BLaER1 (cell line): Measurements from ENCODE around the gene SYT6.

Source experiments
- H3K27ac ChIP-seq: shearing (Covaris generic); formaldehyde crosslinking; 2 replicates; pipeline ENCODE4 v1.8.1; 2022
- H3K27me3 ChIP-seq: shearing (Covaris generic); formaldehyde crosslinking; 2 replicates; pipeline ENCODE4 v1.8.1; 2022
- H3K36me3 ChIP-seq: shearing (Covaris generic); formaldehyde crosslinking; 2 replicates; pipeline ENCODE4 v1.8.1; 2022
- H3K4me1 ChIP-seq: shearing (Covaris generic); formaldehyde crosslinking; 2 replicates; pipeline ENCODE4 v1.8.1; 2022
- H3K4me2 ChIP-seq: shearing (Covaris generic); formaldehyde crosslinking; 2 replicates; pipeline ENCODE4 v1.8.1; 2022
- H3K4me3 ChIP-seq: shearing (Covaris generic); formaldehyde crosslinking; 2 replicates; pipeline ENCODE4 v1.8.1; 2022
- H3K9ac ChIP-seq: shearing (Covaris generic); formaldehyde crosslinking; 2 replicates; pipeline ENCODE4 v1.8.1; 2022
- H3K9me3 ChIP-seq: shearing (Covaris generic); formaldehyde crosslinking; 2 replicates; pipeline ENCODE4 v1.8.1; 2022
- H4K20me1 ChIP-seq: shearing (Covaris generic); formaldehyde crosslinking; 2 replicates; pipeline ENCODE4 v1.8.1; 2022
- Cebpa-rat ChIP-seq: shearing (Covaris generic); IDR thresholded peaks from 2 replicates; pipeline ENCODE4 v1.8.1; 2022

Gene SYT6

GRCh38 chr1:114153261-114154145, at the start of gene SYT6:
SYT6 (minus strand) TSS chr1:114153869; CDS start chr1:114153772, 97 bp downstream.
- Histone ChIP-seq H3K27me3 (peaks cover 46% of the 10 kb centered on the region), H3K36me3 (no peaks in the 10 kb centered on the region), H3K9ac (no peak within 1 kb of the TSS), H3K4me1 (no peaks in the 10 kb centered on the region), H4K20me1 (no peaks in the 10 kb centered on the region), H3K4me3 (no peak within 1 kb of the TSS), H3K9me3 (peaks cover 32% of the 10 kb centered on the region), H3K4me2 (no peak within 1 kb of the TSS), H3K27ac (no peak within 1 kb of the TSS)
- no peak for TF ChIP-seq Cebpa-rat

- Histone ChIP-seq H3K27ac (no peak overlapping the region), H3K36me3 (no peaks in the 10 kb centered on the region), H3K9me3 (no peaks in the 10 kb centered on the region), H3K4me1 (no peaks in the 10 kb centered on the region), H3K9ac (no peak overlapping the region), H3K4me3 (no peak overlapping the region), H3K27me3 (no peaks in the 10 kb centered on the region), H3K4me2 (no peak overlapping the region), H4K20me1 (no peaks in the 10 kb centered on the region)
- no peak for TF ChIP-seq Cebpa-rat
These were observed 47.8 kb upstream of the SYT6 start for GRCh38 chr1:114201486-114201885.

GRCh38 chr1:114199017-114199594, 45.4 kb upstream of the SYT6 start:
- Histone ChIP-seq H3K4me2 (no peak overlapping the region), H3K4me1 (no peaks in the 10 kb centered on the region), H3K36me3 (no peaks in the 10 kb centered on the region), H4K20me1 (no peaks in the 10 kb centered on the region), H3K27me3 (no peaks in the 10 kb centered on the region), H3K4me3 (no peak overlapping the region), H3K27ac (no peak overlapping the region), H3K9ac (no peak overlapping the region), H3K9me3 (no peaks in the 10 kb centered on the region; the same call in 1 of the 2 replicates)
- no peak for TF ChIP-seq Cebpa-rat

GRCh38 chr1:114196992-114197907, 43.6 kb upstream of the SYT6 start:
- H3K9me3 ChIP-seq: no peaks in the 10 kb centered on the region; the same call in 1 of the 2 replicates
- H3K27me3 ChIP-seq: no peaks in the 10 kb centered on the region

GRCh38 chr1:114195819-114196218, 42.1 kb upstream of the SYT6 start:
- Histone ChIP-seq H3K4me3 (no peak overlapping the region), H3K27me3 (no peaks in the 10 kb centered on the region), H3K9ac (no peak overlapping the region), H3K4me2 (no peak overlapping the region), H3K36me3 (no peaks in the 10 kb centered on the region), H3K4me1 (no peaks in the 10 kb centered on the region), H3K27ac (no peak overlapping the region), H4K20me1 (no peaks in the 10 kb centered on the region), H3K9me3 (no peaks in the 10 kb centered on the region; the same call in 1 of the 2 replicates)
- no peak for TF ChIP-seq Cebpa-rat

More at GRCh38 chr1:114196992-114197907, 43.6 kb upstream of the SYT6 start:
- no peak overlapping the region for H3K27ac ChIP-seq
- H3K4me1 ChIP-seq: no peaks in the 10 kb centered on the region
- no peak overlapping the region for H3K4me3 ChIP-seq
- no peaks in the 10 kb centered on the region for H4K20me1 ChIP-seq
- H3K36me3 ChIP-seq: no peaks in the 10 kb centered on the region
- no peak overlapping the region for H3K4me2 ChIP-seq
- no peak for TF ChIP-seq Cebpa-rat
- H3K9ac ChIP-seq: no peak overlapping the region

GRCh38 chr1:114192328-114192727, 38.7 kb upstream of the SYT6 start:
- H3K4me2 ChIP-seq: no peak overlapping the region
- no peaks in the 10 kb centered on the region for H3K27me3 ChIP-seq
- no peak overlapping the region for H3K27ac ChIP-seq
- no peaks in the 10 kb centered on the region; the same call in 1 of the 2 replicates for H3K9me3 ChIP-seq
- no peaks in the 10 kb centered on the region for H4K20me1 ChIP-seq
- no peak overlapping the region for H3K9ac ChIP-seq
- no peaks in the 10 kb centered on the region for H3K36me3 ChIP-seq
- no peak for TF ChIP-seq Cebpa-rat
- H3K4me1 ChIP-seq: no peaks in the 10 kb centered on the region
- no peak overlapping the region for H3K4me3 ChIP-seq

GRCh38 chr1:114189398-114189797, 35.7 kb upstream of the SYT6 start:
- Histone ChIP-seq H3K4me3 (no peak overlapping the region), H3K27me3 (no peaks in the 10 kb centered on the region), H3K4me1 (no peaks in the 10 kb centered on the region), H3K9ac (no peak overlapping the region), H3K27ac (no peak overlapping the region), H4K20me1 (no peaks in the 10 kb centered on the region), H3K4me2 (no peak overlapping the region), H3K36me3 (no peaks in the 10 kb centered on the region), H3K9me3 (no peaks in the 10 kb centered on the region; the same call in 1 of the 2 replicates)
- TF ChIP-seq Cebpa-rat: no peak

GRCh38 chr1:114181356-114181755, 27.7 kb upstream of the SYT6 start:
- Histone ChIP-seq H4K20me1 (no peaks in the 10 kb centered on the region), H3K9me3 (no peaks in the 10 kb centered on the region), H3K36me3 (no peaks in the 10 kb centered on the region), H3K4me1 (no peaks in the 10 kb centered on the region), H3K4me2 (no peak overlapping the region), H3K27me3 (no peaks in the 10 kb centered on the region), H3K9ac (no peak overlapping the region), H3K4me3 (no peak overlapping the region), H3K27ac (no peak overlapping the region)
- TF ChIP-seq Cebpa-rat: no peak

- H3K9ac ChIP-seq: no peak overlapping the region
- no peaks in the 10 kb centered on the region for H3K9me3 ChIP-seq
- no peaks in the 10 kb centered on the region for H3K36me3 ChIP-seq
- no peaks in the 10 kb centered on the region for H3K4me1 ChIP-seq
- H3K4me2 ChIP-seq: no peak overlapping the region
- TF ChIP-seq Cebpa-rat: no peak
- H3K27me3 ChIP-seq: no peaks in the 10 kb centered on the region
- H4K20me1 ChIP-seq: no peaks in the 10 kb centered on the region
- no peak overlapping the region for H3K27ac ChIP-seq
- no peak overlapping the region for H3K4me3 ChIP-seq
These were observed 27.1 kb upstream of the SYT6 start for GRCh38 chr1:114180742-114181141.
